ENCODE measurements around the gene RFPL4AL1.
"Not testable (repeated sequence)": the region's sequence is repeated elsewhere in the genome, so short reads cannot be mapped to it uniquely, and the experiment has no call there.

The RFPL4AL1 gene

DNA sequence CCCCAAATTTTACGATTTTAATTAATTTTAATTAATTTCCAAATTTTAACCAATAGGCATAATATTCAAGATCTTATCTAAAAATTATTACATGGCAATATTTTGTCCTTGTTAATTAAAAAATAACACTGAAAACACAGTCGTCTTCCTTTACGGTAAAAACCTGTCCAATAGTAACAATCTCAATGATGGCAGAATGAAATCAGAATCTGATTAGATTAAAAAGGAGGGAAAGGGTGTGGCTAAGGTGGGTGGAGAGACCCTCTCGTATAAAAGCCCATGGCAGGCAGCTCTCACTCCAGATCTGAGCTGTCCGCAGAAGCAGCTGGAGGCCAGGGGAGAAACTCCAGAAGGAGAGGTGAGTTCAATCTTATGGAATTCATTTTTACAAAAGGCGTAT, at the start of gene RFPL4AL1:
TSS of gene RFPL4AL1 (plus strand) at position 301 of the 400 bp plus-strand sequence. CDS start 2,687 bp downstream, outside the sequence.
- not testable (repeated sequence) for DNase-seq (ENCODE audit: low read depth in 2 of 2)

DNA sequence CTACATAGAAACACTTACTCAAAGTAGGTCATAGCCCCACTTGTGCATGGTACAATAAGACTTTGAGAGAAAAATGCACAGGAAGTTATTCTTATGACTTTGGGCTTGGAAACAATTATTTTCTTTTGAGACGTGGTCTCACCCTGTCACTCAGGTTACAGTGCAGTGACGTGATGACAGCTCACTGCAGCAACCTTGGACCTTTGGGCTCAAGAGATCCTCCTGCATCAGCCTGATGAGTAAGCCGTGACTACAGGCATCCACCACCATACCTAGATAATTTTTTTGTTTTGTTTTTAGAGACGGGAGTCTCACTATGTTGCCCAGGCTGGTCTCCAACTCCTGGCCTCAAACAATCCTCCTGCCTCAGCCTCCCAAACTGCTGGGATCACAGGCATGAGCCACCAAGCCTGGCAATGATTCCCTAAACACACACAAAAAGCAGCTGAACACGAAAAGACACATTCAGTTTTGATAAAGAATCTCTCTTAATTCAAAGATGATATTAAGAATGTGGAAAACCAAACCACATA, 48.6 kb upstream of the RFPL4AL1 start:
- no peak for DNase-seq (ENCODE audit: low read depth in 2 of 2)

DNA sequence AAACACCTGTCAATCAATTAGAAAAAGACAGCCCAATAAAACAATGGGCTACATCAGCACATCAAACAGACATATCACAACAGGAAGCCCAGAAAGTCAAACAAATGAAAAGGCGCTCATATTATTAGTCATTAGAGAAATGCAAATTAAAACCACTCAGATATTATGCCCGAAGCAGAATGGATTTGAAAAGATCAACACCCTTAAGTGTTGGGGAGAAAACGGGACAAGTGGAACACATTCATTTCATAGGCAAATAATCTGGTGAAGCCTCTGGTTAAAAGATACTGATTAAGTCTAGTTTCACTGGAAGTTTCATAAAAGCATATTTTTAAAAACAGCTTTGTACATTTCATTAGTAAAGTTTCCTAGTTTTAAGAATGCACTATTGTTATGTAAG, 48.1 kb upstream of the RFPL4AL1 start:
- DNase-seq (ENCODE audit: low read depth in 2 of 2): no peak

DNA sequence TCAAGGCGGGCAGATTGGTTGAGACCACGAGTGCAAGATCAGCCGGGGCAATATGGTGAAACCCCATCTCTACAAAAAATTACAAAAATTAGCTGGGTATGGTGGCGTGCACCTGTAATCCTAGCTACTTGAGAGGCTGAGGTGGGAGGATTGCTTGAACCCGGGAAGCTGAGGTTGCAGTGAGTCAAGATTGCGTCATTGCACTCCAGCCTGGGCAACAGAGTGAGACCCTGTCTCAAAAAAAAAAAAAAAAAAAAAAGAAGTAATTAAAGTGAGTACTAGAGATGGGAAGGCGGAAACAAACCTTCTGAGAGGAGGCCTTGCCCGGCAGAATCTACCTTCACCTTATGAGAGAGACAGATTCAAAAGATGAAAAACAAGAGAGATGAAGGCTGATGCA, 45.4 kb upstream of the RFPL4AL1 start:
- no peak for DNase-seq (ENCODE audit: low read depth in 2 of 2)

DNA sequence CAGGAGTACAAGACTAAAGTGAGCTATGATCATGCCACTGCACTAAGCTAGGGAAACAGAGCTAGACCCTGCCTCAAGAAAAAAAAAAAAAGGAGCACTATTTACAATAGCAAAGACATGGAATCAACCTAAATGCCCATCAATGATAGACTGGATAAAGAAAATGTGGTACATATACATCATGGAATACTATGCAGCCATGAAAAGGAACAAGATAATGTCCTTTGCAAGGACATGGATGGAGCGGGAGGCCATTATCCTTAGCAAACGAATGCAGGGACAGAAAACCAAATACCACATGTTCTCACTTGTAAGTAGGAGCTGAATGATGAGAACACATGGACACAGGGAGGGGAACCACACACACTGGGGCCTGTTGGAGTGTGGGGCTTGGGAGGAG, 38.5 kb upstream of the RFPL4AL1 start:
- not testable (repeated sequence) for DNase-seq (ENCODE audit: low read depth in 2 of 2)

DNA sequence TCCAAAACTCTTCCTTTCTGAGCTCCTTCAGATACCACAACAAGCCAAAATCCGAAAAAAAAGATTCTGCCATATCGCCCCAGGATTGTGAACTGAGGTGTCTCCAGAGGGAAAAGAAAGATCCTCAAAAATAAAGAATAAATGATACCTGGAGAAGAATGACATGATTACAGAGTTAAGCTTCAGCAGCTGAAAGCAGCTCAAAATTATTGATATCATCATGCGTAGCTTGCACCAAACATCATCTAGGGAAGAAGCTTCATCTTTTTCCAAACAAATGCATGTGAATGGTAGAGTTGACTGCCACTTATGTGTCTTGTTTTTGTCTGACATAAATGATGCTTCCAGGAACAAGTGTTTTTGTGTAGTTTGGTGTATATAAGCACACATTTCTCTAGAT, 30.6 kb upstream of the RFPL4AL1 start, which contains the start of gene NLRP9:
TSS of gene NLRP9 (minus strand) at position 101 of the 400 bp plus-strand sequence. CDS start at position 73, 28 bp downstream.
- DNase-seq (ENCODE audit: low read depth in 2 of 2): no peak

DNA sequence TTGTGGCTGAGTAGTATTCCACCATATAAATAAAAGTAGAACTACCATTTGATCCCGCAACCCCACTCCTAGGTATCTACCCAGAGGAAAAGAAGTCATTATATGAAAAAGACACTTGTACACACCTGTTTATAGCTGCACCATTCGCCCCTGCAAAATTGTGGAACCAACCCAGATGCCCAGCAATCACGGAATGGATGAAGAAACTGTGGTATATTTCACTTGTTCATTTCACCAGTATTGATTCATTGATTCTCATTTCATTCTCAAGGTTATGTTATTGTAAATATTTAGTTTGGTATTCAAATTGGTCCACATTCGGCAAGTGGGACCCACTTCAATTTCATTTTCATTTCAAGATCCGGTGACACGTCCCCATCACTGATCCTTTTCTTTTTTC, 18.2 kb upstream of the RFPL4AL1 start:
- DNase-seq (ENCODE audit: low read depth in 2 of 2): no peak

DNA sequence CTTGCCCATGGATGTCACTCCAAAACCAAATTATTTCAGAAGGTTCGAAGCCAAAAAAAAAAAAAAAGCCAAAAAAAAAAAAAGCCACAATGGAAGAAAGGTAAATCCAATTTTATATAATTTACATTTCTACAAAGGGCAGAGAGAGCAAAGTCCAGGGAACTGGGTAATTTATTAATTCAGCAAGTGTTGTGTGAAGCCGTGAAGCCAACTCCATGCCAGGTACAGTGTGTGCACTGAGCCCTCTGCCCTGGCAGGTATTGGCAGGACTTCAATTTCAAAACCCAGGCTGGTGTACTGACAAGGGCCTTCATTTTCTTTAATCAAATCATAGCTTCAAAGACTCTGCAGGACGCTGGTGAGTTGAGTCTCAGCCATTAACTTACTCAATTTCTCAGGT, 15.5 kb upstream of the RFPL4AL1 start:
- no peak for DNase-seq (ENCODE audit: low read depth in 2 of 2)

DNA sequence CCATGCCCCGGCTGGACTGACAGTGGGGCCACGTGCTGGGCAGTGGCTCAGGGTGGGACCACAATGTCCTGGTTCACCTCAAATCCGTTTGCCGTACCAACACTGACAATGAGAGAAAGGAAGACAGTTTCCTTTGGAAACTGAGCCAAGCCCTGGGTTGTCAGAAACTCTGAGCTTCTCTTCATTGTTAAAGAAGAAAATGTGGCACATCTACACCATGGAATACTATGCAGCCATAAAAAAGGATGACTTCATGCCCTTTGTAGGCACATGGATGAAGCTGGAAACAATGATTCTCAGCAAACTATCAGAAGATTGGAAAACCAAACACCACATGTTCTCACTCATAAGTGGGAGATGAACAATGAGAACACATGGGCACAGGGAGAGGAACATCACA, 12.1 kb upstream of the RFPL4AL1 start:
- not testable (repeated sequence) for DNase-seq (ENCODE audit: low read depth in 2 of 2)

DNA sequence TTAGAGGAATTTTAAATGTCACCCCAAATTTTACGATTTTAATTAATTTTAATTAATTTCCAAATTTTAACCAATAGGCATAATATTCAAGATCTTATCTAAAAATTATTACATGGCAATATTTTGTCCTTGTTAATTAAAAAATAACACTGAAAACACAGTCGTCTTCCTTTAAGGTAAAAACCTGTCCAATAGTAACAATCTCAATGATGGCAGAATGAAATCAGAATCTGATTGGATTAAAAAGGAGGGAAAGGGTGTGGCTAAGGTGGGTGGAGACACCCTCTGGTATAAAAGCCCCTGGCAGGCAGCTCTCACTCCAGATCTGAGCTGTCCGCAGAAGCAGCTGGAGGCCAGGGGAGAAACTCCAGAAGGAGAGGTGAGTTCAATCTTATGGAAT, 10.1 kb upstream of the RFPL4AL1 start, which contains the start of gene RFPL4A:
TSS of gene RFPL4A (plus strand) at position 301 of the 400 bp plus-strand sequence. CDS start 2,704 bp downstream, outside the sequence.
- not testable (repeated sequence) for DNase-seq (ENCODE audit: low read depth in 2 of 2)

DNA sequence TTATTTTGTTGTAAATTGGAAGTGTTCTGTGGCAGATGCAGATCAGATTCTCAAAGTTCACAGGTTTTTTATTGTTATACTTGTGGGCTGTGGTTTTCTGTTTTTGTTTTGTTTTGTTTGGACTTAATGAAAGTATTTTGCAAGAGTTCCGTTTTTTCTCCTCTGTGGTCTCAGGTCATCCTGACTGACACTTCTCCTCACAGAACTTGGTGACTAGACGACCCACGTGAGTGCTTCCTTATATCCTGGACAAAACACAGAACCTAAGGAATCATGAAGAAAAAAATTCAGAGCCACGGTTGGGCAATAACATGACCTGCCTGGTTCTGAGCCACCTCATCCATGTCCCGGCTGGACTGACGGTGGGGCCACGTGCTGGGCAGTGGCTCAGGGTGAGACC, 2.5 kb upstream of the RFPL4AL1 start:
- DNase-seq (ENCODE audit: low read depth in 2 of 2): no peak

DNA sequence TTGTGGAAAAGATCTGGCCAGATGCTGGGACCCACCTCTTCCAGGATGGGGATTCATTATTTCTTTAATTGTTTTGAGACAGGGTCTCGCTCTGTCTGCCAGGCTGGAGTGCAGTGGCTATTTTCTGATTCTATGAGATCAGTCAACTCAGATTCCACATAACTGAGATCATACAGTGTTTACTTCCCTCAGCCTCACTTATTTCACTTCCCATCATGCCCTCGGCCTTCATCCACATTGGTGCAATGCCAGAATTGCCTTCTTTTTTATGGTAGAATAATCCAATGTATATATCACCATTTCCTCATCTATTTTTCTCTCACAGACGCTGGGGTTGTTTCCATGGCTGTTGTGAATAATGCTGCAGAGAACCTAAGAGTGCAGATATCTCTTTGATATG, 714 bp downstream of the RFPL4AL1 start:
- not testable (repeated sequence) for DNase-seq (ENCODE audit: low read depth in 2 of 2)

DNA sequence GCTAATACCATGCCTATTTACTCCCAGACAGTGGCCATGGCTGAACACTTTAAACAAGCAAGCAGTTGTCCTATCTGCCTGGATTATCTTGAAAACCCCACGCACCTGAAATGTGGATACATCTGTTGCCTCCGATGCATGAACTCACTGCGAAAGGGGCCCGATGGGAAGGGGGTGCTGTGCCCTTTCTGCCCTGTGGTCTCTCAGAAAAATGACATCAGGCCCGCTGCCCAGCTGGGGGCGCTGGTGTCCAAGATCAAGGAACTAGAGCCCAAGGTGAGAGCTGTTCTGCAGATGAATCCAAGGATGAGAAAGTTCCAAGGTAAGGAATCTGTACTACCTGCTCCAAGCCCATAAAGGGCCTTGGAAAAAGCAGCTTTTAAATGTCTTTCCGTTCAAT, 8.6 kb downstream of the RFPL4AL1 start:
- DNase-seq (ENCODE audit: low read depth in 2 of 2): peak in 1 of 2 donors; percentile 4

DNA sequence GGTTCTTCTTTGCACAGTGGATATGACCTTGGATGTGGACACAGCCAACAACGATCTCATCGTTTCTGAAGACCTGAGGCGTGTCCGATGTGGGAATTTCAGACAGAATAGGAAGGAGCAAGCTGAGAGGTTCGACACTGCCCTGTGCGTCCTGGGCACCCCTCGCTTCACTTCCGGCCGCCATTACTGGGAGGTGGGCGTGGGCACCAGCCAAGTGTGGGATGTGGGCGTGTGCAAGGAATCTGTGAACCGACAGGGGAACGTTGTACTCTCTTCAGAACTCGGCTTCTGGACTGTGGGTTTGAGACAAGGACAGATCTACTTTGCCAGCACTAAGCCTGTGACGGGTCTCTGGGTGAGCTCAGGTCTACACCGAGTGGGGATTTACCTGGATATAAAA, 9.4 kb downstream of the RFPL4AL1 start:
- no peak for DNase-seq (ENCODE audit: low read depth in 2 of 2)

DNA sequence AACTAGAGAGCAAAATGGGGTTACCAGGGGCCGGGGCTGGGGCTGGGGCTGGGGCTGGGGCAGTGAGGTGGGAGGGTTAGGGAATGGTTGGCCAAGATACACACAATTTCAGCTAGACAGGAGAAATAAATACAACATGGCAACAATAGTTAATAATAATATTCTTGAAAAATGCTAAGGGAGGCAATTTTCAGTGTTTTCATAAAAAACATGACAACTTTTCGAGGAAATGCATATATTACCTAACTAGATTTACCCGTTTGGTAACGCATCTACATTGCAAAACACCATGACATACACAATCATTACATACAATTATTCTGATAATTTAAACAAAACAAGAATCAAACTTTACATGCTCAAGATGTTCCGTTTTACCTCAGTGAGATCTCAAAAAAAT, 12.2 kb downstream of the RFPL4AL1 start:
- DNase-seq (ENCODE audit: low read depth in 2 of 2): no peak

DNA sequence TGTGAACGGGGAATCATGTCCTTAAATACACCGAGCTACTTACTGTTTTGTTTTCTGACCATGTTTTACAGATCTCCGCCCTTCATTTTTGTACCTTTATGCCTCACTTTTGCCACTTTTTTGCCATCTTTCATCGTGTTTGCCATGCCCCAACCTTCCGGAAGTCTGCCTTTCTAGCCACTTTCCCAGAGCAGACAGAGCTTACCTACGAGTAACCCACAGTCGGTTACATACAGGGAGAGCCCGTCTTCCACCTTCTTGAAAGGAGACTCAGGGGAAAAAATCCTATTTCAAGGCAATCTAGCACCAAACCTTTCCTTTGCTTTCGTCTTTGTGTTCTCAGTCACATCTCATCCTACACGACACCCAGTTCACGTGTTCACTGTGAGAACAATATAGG, 26.1 kb downstream of the RFPL4AL1 start:
- DNase-seq (ENCODE audit: low read depth in 2 of 2): no peak

DNA sequence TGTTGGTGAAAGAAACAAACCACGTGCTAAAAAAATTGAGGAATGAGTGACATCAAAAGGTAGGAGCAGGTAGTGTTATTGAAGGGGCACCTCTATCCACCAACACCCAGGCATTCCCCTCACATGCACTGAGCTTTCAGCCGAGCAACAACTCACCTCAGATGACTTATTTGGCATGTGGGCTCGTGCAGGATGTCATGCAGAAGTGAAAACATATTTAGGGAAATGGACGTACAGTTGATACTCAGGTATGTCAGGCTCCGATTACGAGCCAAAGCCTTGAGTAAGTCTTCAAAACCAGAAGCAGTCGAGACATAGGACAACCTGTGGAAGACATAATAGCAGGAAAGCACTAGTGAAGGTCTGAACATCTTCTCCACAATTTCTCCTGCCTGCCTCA, 32.5 kb downstream of the RFPL4AL1 start:
- no peak for DNase-seq (ENCODE audit: low read depth in 2 of 2)

DNA sequence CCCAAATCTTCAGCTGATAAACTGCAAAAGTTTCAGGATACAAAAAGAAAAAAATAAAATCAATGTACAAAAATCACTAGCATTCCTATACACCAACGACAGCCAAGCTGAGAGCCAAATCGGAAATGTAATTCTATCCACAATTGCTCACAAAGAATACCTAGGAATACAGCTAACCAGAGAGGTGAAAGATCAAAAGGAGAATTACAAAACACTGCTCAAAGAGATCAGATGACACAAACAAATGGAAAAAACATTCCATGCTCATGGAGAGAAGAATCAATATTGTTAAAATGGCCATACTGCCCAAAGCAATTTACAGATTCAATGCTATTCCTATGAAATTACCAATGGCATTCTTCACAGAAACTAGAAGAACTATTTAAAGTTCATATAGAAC, 33.4 kb downstream of the RFPL4AL1 start:
- DNase-seq (ENCODE audit: low read depth in 2 of 2): no peak

DNA sequence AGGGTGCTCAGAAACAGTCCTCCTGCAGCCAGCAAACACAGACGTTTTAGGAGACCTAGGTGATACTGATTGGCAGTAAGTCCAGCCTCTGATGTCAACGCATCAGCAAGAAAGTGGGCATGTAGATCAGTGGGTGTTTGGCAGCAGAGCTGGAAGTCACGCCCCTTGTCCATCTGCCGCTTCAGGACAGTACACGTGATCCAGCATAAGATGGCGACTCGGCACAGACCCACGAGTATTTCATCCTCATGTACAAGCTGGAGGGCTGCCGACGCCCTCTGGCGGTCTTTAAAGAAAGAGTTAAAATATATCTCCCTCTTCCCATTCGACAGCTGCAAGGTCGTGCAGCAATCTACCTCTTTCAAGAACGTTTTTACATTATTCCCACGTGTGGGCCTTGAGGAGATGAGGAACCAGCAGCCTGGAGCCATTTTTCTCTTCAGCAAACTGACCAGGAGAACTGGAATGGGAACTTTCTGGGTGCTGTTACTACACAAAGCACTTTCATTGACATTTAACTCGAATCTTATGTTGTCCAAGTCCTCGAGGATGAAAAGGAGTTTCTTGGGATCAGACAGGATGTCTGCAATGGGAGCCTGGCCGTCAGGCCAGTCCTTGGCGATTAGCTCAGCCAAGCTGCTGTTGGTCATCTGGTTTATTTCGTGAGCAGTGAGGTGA, 40.6 kb downstream of the RFPL4AL1 start:
- DNase-seq (ENCODE audit: low read depth in 2 of 2): peak; percentile 14 to 36

DNA sequence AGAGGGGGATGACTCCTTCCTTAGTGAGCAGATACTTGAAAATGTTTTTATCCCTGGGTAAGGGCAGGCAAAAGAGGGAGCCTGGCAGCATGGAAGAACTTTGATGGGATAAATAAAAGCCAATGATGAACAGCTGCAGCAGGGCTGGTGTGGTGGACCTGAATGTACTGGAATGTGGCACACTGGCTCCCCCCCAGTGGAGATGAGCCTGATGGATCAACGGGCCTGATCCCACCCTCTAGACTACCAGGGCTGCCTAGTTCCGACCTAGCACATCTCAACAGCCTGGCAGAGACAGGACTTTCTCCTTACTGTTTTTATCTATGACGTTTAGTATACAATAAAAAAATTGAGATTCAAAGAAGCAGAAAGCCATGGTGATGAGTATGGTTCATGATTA, 42.4 kb downstream of the RFPL4AL1 start:
- DNase-seq (ENCODE audit: low read depth in 2 of 2): no peak

DNA sequence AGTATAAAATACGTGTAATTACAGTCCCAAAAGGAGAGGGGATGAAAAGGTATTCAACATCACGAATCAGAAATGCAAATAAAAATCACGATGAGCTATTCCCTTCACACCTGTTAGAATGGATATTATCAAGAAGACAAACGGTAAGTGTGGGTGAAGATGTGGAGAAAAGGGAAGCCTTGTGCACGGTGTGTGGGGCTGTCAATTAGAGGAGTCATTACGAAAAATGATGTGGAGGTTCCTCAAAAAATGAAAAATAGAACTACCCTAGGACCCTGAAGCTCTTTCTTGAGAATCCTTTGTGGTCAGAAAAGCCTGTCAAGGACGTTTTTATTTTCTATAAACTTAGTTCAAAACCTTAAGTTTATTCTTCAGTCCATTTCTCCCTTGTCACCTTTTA, 43.5 kb downstream of the RFPL4AL1 start:
- DNase-seq (ENCODE audit: low read depth in 2 of 2): no peak

DNA sequence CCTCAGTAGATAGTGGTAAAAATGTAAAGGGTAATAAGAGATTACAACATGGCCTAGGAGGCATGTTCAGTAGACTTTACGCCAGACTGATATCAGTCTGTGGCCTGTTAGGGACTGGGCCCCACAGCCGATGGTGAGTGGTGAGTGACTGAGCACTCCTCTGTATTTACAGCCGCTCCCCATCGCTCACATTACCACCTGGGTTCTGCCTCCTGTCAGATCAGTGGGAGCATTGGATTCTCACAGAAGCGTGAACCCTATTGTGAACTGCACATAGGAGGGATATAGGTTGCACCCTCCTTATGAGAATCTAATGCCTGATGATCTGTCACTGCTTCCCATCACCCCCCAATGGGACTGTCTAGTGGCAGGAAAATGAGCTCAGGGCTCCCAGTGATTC, 45.0 kb downstream of the RFPL4AL1 start:
- DNase-seq (ENCODE audit: low read depth in 2 of 2): no peak

DNA sequence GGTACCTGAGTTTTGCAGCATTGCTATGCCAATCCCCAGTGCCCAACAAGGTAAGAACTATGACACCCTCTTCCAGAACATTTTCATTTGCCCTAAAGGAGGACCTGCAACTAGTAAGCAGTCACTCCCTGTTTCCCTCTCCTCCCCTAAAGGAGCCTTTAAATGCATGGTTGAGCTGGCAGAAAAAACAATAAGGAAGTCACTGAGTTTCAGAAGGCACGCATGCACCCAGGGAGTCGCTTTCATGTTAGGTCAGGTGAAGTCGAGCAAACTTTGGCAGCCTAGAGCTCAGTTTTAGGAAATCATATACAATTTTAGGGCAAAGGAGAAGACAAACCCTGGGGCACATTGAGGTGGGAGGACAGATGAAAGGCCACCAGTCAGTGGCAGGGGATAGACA, 51.1 kb downstream of the RFPL4AL1 start:
- DNase-seq (ENCODE audit: low read depth in 2 of 2): no peak
